Renal cortical epithelial cell (primary cell): ENCODE data around the gene ELOA. TPM values are rescaled to one million over a fixed set of nuclear protein-coding genes. Genes with fewer than 3 reads are reported as not detected.
"Not testable (repeated sequence)": the region's sequence is repeated elsewhere in the genome, so short reads cannot be mapped to it uniquely, and the experiment has no call there.

ENCODE experiments used
- DNase-seq: peaks from one replicate; pipeline ENCODE4 v3.0.0-alpha.2; 2011; ENCODE audit warnings: low read depth
- total RNA-seq: library from RNA; depleted of rRNA; stranded (reverse); fragments of >200 nt; gene quantifications from 2 replicates; pipeline ENCODE4 v1.2.3, GENCODE V29; 2014

ELOA gene
- total RNA-seq, 1 donor from 2014 or later = 28.1 TPM

DNA sequence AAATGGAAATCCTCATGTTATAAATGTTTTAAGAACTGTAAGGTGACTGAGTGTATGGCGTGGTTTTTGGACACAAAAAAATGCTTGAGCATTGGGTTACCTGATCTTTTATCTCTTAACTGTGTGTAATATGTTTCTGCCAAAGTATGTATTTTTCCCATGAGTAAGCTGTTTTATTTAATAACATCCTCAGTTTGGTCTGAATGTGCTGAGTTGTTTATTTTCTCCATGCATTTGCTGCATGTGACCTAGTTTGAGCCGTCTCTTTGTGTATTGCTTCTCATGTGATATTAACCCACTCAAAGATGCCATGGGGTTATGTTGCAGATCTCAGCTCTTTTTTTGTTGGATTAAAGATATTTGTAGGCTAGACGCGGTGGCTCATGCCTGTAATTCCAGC, 41.6 kb downstream of the ELOA start:
- DNase-seq = no peak

DNA sequence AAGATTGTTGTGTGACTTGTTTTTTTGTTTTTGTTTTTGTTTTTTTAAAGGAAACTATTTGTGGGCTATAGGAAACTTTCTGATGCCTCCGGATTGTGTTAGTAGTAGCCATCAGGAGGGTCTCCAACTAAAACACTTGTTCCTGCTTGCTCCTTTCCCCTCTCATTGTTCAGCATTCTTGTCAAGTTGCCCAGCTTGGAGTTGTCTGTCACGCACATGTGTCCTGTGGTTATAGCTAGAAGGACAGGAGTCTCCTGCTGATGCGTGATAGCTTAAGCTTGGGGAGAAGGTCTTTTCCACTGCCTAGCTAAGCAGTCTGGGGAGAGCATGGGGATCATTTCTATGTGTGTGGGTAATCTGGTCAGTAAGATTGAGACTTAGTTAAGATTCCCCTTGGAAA, 44.4 kb downstream of the ELOA start:
- no peak for DNase-seq

DNA sequence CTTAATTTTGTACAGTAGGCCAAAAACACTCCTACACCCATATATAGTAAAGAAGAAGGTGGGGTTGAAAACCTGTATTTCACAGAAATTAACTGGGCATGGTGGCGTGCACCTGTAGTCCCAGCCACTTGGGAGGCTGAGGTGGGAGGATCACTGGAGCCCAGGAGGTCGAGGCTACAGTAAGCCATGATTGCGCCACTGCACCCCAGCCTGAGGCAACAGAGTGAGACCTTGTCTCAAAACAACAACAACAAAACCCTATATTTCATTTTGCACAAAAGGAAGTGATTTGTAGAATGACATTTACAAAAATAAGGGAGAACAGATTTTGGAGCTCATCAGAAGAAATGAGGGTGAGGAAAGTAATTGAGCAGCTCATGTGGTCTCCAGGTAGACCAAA, 45.4 kb downstream of the ELOA start:
- DNase-seq = no peak

DNA sequence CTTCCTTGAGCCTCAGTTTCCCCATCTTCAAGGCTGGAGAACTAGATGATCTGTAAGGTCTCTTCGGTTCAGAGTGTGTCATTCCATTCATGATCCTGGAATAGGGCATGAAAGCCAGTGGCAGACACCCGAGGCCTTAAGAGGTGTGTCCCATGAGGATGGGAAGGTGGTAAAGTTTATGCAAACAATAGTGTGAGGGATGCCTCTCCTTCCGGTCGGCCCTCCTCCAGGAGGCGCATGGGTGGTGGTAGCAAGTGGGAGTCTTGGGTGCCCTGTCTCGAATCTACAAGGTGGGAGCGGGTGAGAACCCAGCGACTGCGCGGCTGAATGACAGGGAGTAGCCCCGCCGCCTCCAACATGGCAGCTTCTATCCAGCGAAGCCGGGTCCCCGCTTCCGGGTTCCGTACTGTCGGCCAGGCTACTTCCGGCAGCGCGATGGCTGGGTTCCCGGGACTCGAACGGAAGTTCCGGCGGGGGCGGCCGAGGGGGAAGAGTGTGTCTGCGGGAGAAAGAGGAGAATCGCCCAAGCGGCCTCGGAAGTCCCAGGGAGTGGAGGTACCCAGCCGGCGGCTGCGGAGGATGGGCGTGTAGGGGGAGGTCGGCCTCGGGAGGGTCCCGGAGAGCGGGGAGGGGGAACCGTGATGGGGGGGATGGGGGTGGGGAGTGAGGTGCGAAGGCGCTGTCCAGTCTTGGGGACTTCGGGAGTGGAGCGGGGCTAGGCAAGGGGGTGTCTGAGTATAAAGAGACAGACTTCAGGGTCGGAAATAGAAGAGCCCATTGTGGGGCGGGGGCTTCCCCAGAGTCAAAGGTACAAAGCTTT, 47.6 kb downstream of the ELOA start, which contains the start of gene LYPLA2:
Gene LYPLA2, plus strand, starts transcription at position 450 of the 820 bp plus-strand sequence. CDS start 1,538 bp downstream, outside the sequence.
- peak; percentile 73 for DNase-seq

DNA sequence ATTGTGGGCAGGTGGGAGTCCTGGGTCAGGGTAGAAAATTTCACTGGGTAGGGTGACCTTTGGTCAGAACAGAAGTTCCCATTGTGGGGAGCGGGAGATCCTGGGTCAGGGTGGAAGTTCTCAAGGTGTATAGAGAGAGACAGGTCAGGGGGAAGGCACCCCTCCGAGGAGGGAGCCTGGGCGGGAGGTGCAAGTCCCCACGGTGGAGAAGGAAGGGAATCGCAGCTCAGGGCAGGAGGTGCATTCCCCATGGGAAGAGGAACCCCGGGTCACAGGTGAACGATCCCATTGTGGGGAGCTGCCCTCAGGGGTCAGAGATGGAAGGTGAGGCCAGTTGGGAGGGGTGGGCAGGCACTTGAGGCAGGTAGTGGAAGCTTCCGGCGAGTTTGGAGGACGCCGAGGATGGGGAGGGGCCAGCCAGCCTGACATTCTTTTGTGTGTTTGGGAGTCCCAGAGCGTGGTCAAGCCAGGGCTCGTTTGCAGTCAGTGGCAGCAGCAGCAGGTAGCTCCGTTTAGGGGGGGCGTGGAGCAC, 48.3 kb downstream of the ELOA start:
- no peak for DNase-seq

DNA sequence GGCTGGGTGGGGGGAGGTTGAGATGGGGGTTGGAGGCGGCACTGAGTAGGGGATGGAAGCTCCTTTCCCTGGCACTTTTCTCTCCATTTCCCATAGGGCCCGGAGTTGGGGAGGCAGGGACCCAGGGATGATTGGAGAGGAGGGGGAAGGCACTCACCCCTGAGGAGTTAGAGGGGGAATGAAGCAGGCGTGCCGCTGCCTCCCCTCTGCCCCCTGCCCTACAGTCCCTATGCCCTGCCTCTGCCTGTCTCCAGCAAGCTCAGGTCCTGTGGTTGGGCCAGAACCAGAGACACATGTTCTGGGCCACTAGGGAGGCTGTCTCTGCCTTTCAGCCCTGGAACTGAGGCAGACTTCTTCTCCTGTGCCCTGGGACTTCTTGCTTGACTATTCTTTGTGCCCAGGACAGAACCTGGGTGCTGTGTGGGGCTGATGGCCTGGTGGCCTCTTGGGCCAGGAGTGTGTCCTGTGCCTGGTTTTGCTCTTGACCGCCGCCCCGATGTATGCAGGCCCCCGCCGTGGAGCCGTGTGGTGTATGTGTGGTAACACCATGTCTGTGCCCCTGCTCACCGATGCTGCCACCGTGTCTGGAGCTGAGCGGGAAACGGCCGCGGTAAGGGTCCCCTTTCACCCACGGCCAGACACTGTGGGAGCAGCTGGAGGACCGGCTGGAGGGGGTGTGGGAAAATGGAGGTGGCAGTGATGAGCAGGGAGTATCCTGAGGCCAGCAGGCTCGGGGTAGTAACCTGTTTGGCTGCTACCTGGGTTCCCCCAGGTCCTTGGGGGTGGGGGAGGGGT, 49.1 kb downstream of the ELOA start:
- DNase-seq = no peak

DNA sequence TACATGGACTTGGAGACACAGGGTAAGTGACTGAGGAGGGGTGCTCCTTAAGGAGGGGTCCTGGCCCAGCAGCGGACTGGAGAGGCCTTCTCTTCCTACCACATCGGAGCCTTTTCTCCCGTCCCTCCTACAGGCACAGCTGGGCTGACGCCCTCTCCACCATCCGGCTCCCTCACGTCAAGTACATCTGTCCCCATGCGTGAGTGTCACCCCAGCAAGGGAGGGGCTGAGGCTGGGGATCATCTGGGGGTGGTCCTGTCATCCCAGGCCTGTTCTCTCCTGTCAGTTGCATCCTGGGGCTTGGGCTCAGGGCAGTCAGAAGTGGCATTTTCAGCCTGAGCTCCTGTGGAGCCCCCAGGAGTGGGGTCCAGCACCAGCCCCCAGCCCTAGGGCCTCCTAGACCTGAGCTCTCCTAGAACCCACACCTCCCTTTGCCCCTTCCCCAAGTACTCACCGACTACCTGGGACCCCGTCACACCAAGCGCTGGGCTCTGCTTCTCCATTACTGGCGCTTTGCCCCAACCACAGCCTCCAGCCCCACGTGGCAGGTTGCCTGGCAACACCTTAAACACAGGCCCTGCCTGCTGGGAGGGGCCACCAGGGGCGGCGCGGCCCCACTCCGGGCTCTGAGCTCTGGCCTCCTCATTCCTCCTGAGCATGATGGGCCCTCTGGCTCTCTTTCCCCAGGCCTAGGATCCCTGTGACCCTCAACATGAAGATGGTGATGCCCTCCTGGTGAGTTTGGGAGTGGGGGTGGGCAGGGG, 49.9 kb downstream of the ELOA start:
- DNase-seq = peak; percentile 44

DNA sequence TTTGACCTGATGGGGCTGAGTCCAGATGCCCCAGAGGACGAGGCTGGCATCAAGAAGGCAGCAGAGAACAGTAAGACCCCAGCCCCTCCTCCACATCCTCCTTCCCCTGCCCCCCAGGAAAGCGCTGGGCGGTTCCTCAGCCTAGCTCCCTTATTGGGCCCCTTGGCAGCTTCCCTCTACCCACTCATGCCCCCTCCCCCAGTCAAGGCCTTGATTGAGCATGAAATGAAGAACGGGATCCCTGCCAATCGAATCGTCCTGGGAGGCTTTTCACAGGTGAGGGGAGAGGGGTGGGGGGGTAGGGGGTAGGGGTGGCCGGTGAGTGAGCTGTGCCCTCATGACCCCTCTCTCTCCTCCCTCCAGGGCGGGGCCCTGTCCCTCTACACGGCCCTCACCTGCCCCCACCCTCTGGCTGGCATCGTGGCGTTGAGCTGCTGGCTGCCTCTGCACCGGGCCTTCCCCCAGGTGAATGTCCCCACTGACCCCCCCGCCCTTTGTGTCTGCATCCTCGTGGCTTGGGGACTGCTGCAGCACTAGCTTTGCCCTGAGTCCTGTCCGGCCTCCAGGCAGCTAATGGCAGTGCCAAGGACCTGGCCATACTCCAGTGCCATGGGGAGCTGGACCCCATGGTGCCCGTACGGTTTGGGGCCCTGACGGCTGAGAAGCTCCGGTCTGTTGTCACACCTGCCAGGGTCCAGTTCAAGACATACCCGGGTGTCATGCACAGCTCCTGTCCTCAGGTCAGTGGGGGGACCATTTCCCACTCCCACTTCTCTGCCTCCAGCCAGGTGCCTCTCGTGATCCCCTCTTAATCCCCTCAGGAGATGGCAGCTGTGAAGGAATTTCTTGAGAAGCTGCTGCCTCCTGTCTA, 50.8 kb downstream of the ELOA start:
- no peak for DNase-seq

DNA sequence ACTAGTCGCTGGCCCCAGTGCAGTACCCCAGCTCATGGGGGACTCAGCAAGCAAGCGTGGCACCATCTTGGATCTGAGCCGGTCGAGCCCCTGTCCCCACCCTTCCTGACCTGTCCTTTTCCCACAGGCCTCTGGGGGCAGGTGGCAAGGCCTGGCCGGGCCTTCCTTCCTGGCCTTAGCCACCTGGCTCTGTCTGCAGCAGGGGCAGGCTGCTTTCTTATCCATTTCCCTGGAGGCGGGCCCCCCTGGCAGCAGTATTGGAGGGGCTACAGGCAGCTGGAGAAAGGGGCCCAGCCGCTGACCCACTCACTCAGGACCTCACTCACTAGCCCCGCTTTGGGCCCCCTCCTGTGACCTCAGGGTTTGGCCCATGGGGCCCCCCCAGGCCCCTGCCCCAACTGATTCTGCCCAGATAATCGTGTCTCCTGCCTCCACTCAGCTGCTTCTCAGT, 51.5 kb downstream of the ELOA start:
- not testable (repeated sequence) for DNase-seq

DNA sequence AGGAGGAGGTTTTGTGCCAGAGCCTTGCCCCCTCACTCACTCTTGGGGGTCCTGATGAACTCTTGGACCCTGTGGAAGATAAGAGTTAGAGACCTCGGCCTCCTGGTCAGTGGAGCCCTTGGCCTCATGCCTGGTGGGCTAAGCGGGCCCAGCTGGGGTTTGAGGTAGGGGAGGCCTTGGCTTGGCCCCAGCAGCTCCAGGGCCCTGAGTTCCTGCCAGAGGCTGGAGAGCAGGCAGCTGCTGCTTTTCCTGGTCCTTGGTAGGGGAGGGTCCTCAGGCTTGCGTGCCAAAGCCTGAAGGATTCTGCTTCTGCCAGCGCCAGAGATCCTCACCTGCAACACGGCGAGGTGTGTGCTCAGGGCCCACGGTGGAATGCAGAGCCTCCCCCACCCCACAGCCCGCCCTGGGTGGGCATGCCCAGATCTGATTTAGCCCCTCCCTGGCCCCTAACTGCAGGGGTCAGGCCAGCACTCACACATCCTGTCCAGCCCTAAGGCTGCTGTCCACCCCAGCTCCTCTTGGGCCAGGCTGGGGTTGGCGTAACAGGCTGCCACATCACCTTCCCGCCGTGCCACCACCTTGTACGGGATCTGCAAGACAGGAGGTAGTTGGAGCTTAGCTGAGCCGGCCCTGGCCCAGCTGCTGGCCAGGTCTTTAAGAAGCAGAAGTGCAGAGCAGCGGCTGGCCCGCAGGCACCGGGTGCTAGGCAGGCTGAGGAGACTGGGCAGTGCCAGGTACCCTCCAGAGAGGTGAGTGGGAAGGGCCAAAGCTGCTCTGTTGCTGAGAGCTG, 52.6 kb downstream of the ELOA start:
- no peak for DNase-seq

DNA sequence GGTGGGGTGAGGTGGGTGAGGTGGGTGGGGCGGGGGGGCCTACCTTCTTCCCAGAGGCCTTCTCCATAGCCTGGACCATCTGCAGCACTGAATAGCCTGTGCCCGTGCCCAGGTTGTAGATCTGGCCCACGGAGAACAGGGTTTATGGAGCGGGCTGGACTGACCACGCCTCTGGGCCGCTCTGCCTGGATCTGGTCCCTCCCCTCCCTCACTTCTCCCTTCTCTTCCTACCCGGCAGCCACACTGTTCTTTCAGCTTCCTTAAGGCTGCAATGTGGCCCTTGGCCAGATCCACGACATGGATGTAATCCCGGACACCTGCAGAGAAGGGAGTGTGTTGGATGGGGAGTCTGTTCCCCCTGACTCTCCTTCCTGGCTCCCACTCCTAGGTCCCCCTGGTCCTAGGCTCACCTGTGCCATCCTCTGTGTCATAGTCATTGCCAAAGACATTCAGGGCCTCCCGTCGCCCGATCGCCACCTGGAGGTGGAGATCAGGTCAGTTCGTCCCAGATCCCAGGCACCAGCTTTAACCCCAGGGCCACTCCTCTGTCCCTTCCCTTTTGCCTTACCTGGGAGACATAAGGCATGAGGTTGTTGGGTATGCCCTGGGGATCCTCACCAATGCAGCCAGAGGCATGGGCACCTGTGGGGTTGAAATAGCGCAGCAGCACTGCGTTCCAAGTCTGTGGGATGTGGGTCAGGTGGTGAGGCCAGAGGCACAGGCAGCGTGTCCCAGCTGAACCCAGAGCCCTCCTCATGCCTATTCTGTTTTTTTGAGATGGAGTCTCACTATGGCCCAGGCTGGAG, 53.4 kb downstream of the ELOA start:
- DNase-seq = no peak

DNA sequence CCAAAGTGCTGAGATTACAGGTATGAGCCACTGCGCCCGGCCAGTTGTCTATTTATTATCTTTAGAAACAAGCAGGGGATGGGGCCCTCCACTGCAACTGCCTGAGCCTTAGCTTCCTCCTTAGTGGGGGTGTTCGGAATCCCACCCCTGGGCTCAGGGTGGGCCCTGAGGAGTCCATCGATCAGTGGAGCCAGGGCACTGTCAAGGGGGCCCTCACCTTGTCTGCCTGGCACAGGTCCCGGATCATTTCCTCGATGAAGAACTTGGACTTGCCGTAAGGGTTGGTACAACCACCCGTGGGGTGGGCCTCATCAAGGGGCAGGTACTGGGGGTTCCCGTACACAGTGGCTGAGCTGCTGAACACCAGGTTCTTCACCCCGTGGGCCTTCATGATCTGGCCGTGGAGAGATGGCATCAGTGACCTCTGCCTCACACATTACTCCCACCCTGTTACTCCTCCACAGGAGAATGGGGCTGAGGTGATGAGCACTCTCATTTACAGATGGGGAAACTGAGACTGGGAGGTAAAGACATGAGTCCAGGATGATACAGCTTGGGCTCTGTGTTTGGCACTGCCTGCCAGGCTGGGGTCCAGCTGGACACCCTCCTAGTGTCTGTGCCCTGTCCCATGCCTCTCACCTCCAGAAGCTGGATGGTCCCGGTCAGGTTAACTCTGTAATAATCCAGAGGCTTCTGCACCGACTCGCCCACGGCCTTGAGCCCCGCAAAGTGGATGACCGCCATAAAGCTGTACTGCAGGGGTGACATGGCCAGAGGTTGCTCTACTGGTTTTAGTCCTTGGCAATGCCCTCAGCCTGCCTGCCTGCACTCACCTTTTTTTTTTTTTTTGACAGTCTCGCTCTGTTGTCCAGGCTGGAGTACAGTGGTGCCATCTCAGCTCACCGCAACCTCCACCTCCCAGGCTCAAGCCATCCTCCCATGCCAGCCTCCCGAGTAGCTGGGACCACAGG, 54.5 kb downstream of the ELOA start:
- no peak for DNase-seq

DNA sequence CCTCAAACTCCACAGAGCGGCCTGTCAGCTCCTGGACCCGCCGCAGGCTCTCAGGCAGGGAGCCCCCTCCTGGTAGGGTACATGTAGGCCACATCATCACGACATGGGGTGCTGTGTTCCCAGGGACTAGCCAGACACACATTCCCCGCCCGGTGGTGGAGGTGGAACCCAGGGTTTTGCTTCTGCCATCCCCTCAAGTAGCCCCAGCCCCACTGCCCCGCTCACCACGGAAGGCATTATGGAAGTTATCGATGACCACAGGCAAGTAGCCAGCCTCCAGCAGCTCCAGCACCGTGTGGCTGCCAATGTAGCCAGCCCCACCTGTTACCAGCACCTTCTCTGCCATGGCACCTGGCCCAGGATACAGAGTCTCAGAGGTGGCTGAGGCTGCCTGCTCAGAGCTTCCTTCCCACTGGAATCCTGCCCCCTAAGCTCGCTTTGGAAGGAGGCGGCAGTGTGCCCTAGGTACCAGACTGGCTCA, 55.4 kb downstream of the ELOA start:
- DNase-seq = no peak

DNA sequence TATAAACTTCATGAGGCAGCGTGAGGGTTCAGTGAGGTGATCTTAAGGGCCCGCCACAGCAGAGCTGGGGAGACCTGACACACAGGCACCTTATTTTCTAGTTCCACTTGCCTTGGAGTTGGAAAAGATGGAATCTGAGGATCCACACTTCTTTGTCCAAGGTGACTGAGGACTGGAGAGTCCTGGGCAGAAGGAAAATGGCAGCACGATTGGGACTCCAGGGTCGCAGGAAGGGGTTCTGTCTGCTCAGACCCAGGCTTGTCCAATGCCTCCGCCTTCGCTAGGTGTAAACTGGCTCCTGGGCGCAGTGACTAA, 55.9 kb downstream of the ELOA start:
- no peak for DNase-seq

DNA sequence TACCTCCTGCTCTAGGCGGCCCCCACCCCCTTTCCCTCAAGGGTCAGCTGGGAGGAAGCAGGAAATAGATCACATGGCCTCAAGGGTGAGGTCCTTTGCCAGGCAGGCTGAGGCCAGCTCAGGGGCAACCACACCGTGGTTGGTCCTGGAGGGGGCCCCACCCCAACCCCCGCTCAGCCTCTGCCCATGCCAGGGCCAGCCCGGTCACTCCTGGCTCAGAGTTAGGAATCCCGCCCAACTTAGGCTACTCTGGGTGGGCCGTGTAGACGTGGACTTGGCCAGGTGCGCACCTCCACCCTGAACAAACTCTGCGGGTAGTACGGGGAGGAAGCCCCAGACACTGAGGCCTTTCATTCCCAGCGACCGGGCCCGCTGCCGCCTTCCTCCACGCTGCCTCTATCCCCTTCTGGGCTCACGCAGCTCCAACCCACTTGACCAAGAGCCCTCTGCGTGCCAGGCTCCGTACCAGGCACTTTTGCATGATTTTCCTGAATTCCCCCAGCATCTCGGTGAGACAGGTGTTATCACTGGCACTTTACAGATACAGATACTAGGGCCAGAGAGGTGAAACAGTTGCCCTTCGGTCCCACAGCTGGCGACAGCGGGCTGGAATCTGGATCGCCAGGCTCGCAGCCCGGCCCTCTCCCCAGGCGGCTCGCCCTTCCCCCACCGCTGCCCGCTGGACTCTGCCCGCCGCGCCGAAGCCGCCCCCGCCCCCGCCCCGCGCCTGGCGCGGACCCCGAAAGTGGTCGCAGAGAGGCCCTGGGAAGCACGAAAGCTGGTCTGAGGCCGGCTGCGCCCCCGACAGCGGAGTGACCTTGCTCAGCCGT, 56.5 kb downstream of the ELOA start:
- peak; percentile 93 for DNase-seq

DNA sequence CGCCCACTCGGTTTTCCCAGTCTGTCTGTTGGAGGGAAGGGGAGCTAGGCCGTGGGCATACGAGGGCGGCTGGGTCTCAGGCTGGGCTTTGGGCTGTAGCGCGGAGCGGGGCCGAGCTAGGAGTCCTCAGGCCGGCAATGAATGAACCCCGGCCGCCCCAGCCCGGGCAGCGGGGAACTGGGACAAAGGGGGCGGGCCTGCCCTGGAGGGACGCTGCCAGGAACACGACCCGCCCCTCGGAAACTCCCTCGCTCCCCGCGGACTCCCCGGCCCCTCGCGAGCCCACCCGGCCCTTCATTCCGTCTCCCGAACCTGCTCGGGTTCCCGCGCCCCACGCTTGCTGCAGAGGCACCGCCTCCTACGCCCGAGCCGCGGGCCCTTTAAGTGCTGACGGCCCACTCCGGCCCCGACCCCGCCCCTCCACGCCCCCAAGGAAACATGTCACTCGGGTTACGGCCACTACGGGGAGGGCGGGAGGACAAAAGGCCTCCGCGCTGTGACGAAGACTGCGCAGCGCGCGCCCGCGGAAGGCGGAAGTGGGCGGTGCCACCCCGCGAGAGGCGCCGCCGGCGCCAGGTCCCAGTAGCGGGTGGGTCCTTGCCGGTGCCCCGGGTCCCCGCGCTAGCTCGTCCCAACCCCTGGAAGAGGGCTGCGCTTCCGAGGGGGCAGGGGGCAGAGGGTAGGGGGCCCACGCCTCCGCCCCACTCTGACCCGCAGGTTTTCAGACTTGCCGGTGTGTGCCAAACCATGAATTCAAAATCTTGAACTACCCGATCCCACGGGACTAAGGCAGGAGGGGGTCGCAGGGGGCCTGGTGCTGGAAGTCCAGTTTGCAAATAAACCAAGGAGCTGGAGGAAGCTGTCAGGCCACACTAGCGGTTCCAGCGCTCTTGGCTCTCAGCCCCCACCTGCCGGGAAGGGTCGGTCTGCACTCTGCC, 57.4 kb downstream of the ELOA start, which contains the start of gene GALE:
Gene GALE, minus strand, starts transcription at position 355 of the 938 bp plus-strand sequence. CDS start 1,747 bp downstream, outside the sequence.
- peak; percentile 82 for DNase-seq
